ENCODE data around the gene SLC7A4.
"Not testable (repeated sequence)": the region's sequence is repeated elsewhere in the genome, so short reads cannot be mapped to it uniquely, and the experiment has no call there.

The SLC7A4 gene

DNA sequence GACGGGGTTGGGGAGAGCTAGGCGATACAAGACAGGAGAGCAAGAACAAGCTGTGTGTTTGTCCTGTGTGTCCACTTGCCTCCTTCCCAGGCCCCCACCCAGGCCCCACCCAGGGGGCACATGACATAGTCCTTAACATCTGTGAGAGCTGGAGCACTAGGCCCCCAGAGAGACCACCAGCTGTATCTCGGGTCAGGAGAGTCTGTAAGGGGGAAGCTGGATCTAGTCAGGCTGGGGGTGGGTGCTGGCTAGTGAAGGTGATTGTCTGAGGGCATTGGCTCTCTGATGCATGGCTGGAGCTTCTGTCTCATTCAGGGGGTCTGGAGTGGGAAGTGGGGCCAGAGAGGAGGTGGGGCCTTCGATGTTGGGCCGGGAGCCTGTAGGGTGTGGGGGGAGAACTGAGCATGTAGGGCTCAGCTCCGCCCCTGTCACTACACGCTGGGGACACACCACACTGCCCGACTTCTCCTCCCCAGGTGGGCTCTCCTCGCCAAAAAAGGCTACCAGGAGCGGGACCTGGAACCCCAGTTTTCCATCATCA is 16.8 kb downstream of the SLC7A4 start:
- DNase-seq (ENCODE audit: low spot score in 2 of 2) (no peak), ATAC-seq (replicated peaks; ENCODE audit: extremely low read depth, poor library complexity, severe bottlenecking) (no peak)
- H3K4me1 Mint-ChIP-seq = peaks cover 27% of the 10 kb centered on the region
- H3K27ac Mint-ChIP-seq (ENCODE audit: low read depth) = peak overlapping the region; percentile 95
- no peaks in the 10 kb centered on the region for H3K9me3 Mint-ChIP-seq
- H3K27me3 Mint-ChIP-seq = no peaks in the 10 kb centered on the region
- H3K4me3 Mint-ChIP-seq = no peak overlapping the region
- H3K36me3 Mint-ChIP-seq (ENCODE audit: insufficient read depth) = no peaks in the 10 kb centered on the region

DNA sequence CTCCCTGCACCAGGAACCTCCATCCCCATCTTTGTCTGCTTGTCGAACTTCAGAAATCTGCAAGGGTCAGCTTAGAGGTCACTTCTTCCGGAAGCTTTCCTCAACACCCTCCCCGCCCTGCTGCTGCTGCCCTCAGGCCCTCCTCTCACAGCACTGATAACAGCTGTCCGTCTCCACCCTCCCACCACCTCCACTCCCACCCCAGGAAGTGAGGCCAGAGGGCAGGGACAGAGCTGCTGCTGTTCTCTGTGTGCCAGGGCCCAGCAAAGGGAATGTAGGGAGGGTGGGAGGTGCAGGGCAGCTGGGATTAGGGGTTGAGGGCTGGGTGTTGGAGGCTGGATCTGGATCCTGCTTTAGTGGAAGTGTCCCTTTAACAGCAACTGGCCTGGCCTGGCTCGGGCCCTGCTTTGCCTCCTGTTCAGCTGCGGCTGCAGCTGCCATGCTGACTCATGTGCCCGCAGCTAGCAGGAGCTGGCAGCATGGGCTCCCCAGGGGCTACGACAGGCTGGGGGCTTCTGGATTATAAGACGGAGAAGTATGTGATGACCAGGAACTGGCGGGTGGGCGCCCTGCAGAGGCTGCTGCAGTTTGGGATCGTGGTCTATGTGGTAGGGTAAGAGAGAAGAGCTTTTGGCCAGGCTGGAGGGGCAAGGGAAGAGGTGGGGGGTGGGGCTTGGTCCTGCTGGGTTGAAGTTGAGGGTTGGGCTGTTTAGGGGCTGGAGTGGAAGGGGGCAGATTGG is 17.5 kb downstream of the SLC7A4 start, which contains the start of gene P2RX6:
Gene P2RX6, plus strand, starts transcription at position 440 of the 740 bp plus-strand sequence. Its CDS starts 10 bp downstream, at position 450.
- Mint-ChIP-seq H3K27ac (ENCODE audit: low read depth) (peak within 1 kb of the TSS; percentile 95), H3K4me1 (peaks cover 27% of the 10 kb centered on the region), H3K9me3 (no peaks in the 10 kb centered on the region), H3K4me3 (peak within 1 kb of the TSS; percentile 80), H3K27me3 (no peaks in the 10 kb centered on the region), H3K36me3 (ENCODE audit: insufficient read depth) (no peaks in the 10 kb centered on the region)
- DNase-seq (ENCODE audit: low spot score in 2 of 2) = no peak
- ATAC-seq (replicated peaks; ENCODE audit: extremely low read depth, poor library complexity, severe bottlenecking) = no peak

DNA sequence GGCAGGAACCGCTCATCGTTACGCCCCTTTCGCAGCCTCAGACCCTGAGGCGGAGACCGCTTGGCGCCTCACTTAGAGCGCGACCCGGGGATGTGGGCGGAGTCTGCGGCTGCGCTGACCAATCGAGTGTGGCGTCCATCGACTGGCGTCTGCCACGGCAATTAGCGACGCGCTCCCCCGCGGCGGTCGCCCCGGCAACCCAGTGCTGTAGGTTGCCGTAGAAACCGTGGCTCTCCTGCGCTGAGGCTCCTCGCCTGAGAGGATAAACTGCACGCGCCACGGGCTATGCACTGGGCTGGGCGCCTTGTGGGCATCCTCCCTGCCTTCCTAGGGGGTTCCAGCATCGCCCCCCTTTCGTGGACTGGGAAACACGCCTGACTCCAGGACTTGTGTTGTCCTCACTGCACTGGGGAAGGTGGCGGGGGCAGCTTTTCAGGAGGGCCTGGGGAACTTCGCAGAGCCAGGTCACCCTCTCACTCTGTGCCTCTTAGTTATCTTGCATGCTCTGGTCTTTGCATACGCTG is 18.1 kb downstream of the SLC7A4 start:
- Mint-ChIP-seq H3K36me3 (ENCODE audit: insufficient read depth) (no peaks in the 10 kb centered on the region), H3K4me1 (peaks cover 27% of the 10 kb centered on the region), H3K27me3 (no peaks in the 10 kb centered on the region), H3K4me3 (peak overlapping the region; percentile 80), H3K9me3 (no peaks in the 10 kb centered on the region), H3K27ac (ENCODE audit: low read depth) (peak overlapping the region; percentile 95)
- ATAC-seq (replicated peaks; ENCODE audit: extremely low read depth, poor library complexity, severe bottlenecking) (peak; percentile 89), DNase-seq (ENCODE audit: low spot score in 2 of 2) (peak; percentile 69 to 79)

DNA sequence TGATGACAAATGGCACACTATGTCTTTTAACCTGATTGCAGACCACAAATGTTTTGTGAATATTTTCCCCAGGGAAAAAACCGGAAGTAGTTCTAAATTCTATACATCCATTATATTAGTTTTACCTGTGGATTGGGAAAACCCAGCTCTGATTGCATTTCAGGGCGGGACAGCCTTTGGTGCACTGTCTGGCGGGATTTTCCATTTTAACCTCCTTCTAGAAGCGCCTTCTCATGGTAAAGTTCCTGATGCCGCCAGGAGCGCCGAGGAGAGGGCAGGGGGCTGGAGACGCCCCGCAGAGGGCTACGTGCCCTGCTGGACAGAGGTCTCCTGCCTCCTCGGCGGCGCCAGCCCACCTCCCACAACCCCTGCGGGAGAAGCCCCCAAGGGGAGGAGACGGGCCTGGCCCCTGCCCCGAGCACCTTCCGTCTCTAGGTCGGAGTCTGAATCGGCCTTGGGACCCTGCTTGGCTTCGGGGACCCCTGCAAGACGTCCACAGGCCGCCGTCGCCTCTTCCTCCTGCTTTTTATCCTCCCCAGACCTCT is 18.6 kb downstream of the SLC7A4 start:
- no peak for DNase-seq (ENCODE audit: low spot score in 2 of 2)
- H3K27ac Mint-ChIP-seq (ENCODE audit: low read depth) = peak overlapping the region; percentile 95
- ATAC-seq (replicated peaks; ENCODE audit: extremely low read depth, poor library complexity, severe bottlenecking) = no peak
- no peaks in the 10 kb centered on the region for H3K9me3 Mint-ChIP-seq
- no peaks in the 10 kb centered on the region for H3K27me3 Mint-ChIP-seq
- peaks cover 27% of the 10 kb centered on the region for H3K4me1 Mint-ChIP-seq
- H3K4me3 Mint-ChIP-seq = peak overlapping the region; percentile 80
- H3K36me3 Mint-ChIP-seq (ENCODE audit: insufficient read depth) = no peaks in the 10 kb centered on the region

DNA sequence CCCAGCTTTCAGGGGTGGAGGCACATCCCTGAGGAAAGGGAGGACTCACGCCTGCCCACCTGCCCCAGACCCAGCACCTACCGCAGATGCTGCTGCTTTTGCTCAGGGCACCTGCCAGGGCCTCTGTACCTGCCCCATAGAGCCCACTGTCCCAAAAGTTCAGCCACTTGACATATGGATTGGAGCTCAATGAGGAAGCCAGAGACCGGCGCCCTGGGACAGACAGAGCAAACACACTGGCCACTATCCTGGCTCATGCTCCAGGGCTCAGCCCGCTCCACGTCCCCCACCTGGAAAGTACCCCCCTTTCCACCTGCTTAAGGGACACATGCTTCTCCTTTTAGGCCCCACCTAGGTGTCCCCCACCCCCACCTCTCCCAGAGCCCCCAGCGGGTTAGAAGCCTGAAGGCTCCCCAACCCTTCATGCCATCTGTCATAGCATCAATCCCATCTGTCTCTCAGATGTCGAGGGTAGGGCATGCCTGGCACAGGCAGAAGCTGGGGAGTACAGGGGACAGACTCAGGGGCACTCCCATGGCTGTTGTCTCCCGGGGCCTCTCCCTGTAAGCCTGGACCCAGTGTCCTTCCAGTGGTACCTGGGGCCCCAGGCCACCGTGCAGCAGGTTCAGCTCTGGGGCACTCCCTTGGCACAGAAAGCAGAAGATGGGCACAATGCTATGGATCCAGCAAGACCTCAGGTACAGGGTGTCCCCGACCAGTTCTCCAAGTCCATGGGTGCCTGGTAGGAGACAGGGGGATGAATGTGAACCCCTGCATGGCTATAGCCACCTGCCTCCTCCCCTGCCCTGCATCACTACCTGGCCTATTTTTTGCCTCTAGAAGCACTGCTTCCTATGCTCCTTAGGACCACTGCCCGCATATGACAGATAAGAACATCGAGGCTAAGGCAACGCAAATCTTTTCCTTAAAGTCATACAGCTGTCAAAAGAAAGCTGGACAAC is 19.6 kb downstream of the SLC7A4 start:
- Mint-ChIP-seq H3K4me1 (peaks cover 27% of the 10 kb centered on the region), H3K36me3 (ENCODE audit: insufficient read depth) (no peaks in the 10 kb centered on the region), H3K27ac (ENCODE audit: low read depth) (peak overlapping the region; percentile 95), H3K27me3 (no peaks in the 10 kb centered on the region), H3K4me3 (peak overlapping the region; percentile 38), H3K9me3 (no peaks in the 10 kb centered on the region)
- ATAC-seq (replicated peaks; ENCODE audit: extremely low read depth, poor library complexity, severe bottlenecking) (no peak), DNase-seq (ENCODE audit: low spot score in 2 of 2) (no peak)

DNA sequence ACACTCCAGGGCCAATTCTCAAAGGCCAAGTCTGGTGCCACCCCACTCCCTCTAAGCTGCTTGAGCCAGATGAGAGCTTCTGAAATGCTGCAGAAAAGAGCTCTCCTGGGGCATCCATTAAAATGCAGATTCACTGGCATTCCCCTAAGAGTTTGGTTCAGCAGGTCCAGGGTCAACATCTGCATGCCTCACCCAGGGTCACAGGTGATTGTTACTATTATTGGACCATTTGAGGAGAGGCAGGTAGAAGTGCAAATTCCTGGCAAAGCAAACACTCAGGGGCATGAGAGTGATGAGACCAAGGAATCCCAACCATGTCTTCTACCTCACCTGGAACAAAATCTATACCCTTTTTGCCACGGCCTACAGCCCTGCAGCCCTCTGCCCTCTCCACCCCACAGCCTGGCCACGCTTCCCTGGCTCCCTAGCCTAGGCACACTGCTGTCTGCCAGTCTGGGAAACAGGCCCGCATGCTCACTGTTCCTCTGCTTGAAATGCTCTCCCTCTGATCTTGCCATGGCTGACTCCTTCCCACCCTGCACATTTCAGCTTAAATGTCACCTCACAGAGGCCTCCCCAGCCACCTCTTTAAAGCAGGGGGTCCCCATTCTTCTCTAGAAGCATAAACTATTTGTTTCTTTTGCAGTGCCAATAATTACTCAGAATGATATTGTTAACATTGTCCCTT is 21.8 kb downstream of the SLC7A4 start:
- ATAC-seq (replicated peaks; ENCODE audit: extremely low read depth, poor library complexity, severe bottlenecking) (no peak), DNase-seq (ENCODE audit: low spot score in 2 of 2) (no peak)
- H3K4me1 Mint-ChIP-seq = peaks cover 17% of the 10 kb centered on the region
- no peak overlapping the region for H3K4me3 Mint-ChIP-seq
- no peak overlapping the region for H3K27ac Mint-ChIP-seq (ENCODE audit: low read depth)
- no peaks in the 10 kb centered on the region for H3K9me3 Mint-ChIP-seq
- H3K36me3 Mint-ChIP-seq (ENCODE audit: insufficient read depth) = no peaks in the 10 kb centered on the region
- H3K27me3 Mint-ChIP-seq = no peaks in the 10 kb centered on the region

DNA sequence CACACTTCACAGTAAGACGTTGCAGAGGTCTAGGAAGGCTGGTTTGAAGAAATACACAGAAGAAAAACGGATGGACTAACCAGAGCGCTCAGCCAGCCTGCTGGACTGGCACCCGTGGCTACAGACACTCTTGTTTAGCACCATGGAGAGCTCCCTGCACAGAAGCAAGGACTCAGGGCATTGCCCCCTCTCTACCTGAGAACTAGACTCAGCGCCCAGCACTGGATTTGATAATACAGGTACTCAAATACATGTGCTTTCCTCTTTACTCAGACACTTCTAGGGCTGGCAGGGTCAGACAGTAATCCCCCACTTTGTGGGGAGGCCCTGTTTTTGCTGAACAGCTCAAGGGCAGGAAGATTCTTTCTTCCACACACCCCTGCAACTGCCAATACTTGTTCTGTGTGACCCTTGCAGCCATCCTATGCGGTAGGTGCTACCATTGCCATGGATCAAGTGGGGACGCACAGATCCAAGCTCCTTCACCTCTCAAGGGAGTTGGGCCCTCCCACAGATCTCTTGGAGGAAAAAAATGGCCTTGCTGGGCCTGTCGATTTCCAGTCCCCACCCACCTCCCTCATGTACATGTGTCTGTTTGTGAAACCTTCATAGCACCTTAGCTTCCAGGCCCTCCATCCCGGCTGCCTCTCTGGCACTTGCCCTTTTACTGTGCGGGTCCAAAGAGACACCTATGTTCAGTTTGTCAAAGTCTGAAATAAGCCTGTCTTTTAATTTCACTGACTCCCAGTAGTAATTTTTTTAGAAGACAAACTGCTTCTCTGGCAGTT is 22.5 kb downstream of the SLC7A4 start:
- peaks cover 11% of the 10 kb centered on the region for H3K4me1 Mint-ChIP-seq
- DNase-seq (ENCODE audit: low spot score in 2 of 2) (no peak), ATAC-seq (replicated peaks; ENCODE audit: extremely low read depth, poor library complexity, severe bottlenecking) (no peak)
- no peak overlapping the region for H3K4me3 Mint-ChIP-seq
- no peaks in the 10 kb centered on the region for H3K36me3 Mint-ChIP-seq (ENCODE audit: insufficient read depth)
- no peaks in the 10 kb centered on the region for H3K27me3 Mint-ChIP-seq
- H3K9me3 Mint-ChIP-seq = no peaks in the 10 kb centered on the region
- H3K27ac Mint-ChIP-seq (ENCODE audit: low read depth) = no peak overlapping the region

DNA sequence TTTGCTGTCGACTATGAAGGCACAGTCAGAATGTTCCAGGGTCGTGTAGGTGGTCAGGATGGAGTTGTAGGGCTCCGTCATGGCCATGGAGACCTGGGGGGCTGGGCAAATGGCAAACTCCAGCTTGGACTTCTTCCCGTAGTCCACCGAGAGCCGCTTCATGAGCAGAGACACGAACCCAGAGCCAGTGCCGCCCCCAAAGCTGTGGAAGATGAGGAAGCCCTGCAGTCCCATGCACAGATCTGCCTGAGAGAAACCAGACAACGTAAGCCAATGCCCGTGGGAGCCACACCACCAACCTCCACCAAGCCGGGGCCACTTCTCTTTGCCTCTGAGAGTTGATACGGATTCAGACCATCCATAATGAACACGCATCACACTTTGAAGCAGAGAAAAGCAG is 23.2 kb downstream of the SLC7A4 start:
- H3K9me3 Mint-ChIP-seq; H3K27ac Mint-ChIP-seq (ENCODE audit: low read depth); ATAC-seq (replicated peaks; ENCODE audit: extremely low read depth, poor library complexity, severe bottlenecking); H3K4me3 Mint-ChIP-seq; DNase-seq (ENCODE audit: low spot score in 2 of 2); H3K4me1 Mint-ChIP-seq; H3K36me3 Mint-ChIP-seq (ENCODE audit: insufficient read depth); H3K27me3 Mint-ChIP-seq: not testable (repeated sequence)

DNA sequence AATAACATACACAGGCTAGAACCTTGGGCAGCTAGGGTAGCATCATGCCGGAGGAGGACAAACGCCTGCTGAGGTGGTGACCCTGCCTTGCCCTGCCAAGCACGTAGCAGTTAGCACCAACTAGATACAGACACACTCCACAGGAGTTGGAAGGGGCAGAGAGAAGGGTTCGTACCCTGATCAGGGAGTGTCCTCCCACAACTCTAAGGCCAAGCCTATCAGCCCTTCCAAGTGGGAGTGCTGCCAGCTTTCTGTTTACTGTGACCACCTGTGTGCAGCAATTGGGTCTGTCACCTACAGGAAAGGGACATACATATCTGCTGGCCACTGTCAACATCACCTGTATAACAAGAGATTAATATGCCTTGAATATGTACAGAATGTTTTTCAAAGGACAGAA is 28.6 kb downstream of the SLC7A4 start:
- H3K9me3 Mint-ChIP-seq = no peaks in the 10 kb centered on the region
- peak overlapping the region; percentile 98 for H3K27ac Mint-ChIP-seq (ENCODE audit: low read depth)
- peaks cover 29% of the 10 kb centered on the region for H3K4me1 Mint-ChIP-seq
- H3K4me3 Mint-ChIP-seq = peak overlapping the region; percentile 94
- no peak for ATAC-seq (replicated peaks; ENCODE audit: extremely low read depth, poor library complexity, severe bottlenecking)
- DNase-seq (ENCODE audit: low spot score in 2 of 2) = no peak
- H3K36me3 Mint-ChIP-seq (ENCODE audit: insufficient read depth) = peaks cover 24% of the 10 kb centered on the region
- no peaks in the 10 kb centered on the region for H3K27me3 Mint-ChIP-seq

DNA sequence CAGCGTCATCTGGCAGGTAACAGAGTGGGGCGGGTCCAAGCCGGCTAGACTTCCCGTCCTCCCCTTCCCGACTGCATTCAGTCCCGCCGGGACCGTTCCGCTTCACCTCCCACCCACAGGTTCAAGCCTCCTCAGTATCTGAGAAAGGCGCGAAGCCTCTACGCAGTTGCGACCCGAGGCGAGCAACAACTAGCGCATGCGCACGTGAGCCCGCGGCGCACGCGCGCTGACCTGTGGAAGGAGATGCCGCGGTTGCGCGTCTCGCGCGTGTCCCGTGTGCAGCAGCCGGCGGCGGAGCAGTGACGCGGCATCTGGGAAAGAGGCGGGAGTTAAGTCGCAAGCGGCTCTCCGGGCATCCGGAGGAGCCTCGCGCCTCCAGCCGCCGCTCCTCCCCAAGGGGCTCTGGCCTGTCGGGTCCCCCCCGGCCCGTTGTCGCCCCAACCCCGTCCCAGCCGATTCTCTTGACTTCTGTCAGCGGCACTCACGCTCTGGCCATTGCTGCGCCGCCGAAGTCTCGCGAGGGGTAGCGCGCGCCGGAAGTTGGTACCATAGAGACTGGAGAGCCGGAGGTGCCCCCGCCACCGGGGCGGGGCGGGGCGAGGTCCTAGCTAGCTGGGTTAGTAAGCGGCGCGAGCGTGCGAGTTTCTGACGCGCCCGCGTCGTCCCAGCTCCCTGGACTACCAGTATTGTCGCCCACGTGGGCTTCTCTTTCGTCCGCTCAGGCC is 30.6 kb downstream of the SLC7A4 start, which contains the start of gene THAP7:
Gene THAP7, minus strand, starts transcription at position 518 of the 725 bp plus-strand sequence. Its CDS starts 207 bp downstream, at position 311.
- Mint-ChIP-seq H3K4me1 (peaks cover 29% of the 10 kb centered on the region), H3K27ac (ENCODE audit: low read depth) (peak within 1 kb of the TSS; percentile 98), H3K4me3 (peak within 1 kb of the TSS; percentile 94), H3K9me3 (no peaks in the 10 kb centered on the region), H3K27me3 (no peaks in the 10 kb centered on the region), H3K36me3 (ENCODE audit: insufficient read depth) (peaks cover 29% of the 10 kb centered on the region)
- ATAC-seq (replicated peaks; ENCODE audit: extremely low read depth, poor library complexity, severe bottlenecking) (peak; percentile 92), DNase-seq (ENCODE audit: low spot score in 2 of 2) (peak; percentile 93 to 94)

Measured in central memory CD8-positive, alpha-beta T cell (primary cell).